ENCODE results near the gene SLC39A9.

GRCh38 chr14:69504775-69505174 lies 106.3 kb downstream of the SLC39A9 start:
- no peak for TF ChIP-seq CTCF (IDR thresholded peaks at IDR 0.05)
- no peak for TF ChIP-seq POLR2A (IDR thresholded peaks at IDR 0.05)

All from uterus (tissue), 2 donors.